NCI-H146 (cell line): ENCODE data around the gene KCNK4.

Experiments
- DNase-seq: peaks from one replicate; lab custom pipeline; 2025; lab: John Stamatoyannopoulos, UW

KCNK4 gene

DNA sequence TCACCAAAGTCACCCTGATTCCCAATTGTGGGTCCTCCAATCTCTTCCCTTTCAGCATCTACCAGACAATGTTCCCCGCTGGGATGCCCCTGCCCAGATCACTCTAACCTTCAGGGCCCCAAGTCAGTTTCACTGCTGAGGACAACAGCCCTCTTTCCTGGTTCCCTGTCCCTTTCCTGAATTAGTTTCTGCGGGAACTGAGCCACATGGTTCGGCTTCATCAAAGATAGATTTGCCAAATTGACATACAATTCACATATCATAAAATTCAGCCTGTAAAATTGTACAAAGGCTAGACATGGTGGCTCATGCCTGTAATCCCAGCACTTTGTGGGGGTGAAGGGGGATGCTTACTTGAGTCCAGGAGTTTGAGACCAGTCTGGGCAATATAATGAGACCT lies 36.9 kb downstream of the KCNK4 start:
- DNase-seq = no peak

DNA sequence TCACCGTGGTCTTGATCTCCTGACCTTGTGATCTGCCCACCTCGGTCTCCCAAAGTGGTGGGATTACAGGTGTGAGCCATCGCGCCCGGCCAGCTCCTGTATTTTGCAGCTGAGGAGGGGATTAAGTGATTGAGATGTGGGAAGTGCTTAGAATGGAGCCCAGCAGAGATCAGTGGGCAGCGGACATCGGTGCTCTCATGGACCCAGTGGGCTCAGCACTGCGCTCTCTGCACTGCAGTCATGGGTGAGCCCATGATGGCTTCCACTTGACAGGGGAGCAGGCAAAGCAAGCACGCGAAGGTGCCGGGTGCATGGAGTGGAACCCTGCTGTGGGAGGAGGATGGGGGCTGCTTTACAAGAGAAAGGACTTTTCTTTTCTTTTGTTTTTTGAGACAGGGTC lies 39.8 kb downstream of the KCNK4 start:
- no peak for DNase-seq

DNA sequence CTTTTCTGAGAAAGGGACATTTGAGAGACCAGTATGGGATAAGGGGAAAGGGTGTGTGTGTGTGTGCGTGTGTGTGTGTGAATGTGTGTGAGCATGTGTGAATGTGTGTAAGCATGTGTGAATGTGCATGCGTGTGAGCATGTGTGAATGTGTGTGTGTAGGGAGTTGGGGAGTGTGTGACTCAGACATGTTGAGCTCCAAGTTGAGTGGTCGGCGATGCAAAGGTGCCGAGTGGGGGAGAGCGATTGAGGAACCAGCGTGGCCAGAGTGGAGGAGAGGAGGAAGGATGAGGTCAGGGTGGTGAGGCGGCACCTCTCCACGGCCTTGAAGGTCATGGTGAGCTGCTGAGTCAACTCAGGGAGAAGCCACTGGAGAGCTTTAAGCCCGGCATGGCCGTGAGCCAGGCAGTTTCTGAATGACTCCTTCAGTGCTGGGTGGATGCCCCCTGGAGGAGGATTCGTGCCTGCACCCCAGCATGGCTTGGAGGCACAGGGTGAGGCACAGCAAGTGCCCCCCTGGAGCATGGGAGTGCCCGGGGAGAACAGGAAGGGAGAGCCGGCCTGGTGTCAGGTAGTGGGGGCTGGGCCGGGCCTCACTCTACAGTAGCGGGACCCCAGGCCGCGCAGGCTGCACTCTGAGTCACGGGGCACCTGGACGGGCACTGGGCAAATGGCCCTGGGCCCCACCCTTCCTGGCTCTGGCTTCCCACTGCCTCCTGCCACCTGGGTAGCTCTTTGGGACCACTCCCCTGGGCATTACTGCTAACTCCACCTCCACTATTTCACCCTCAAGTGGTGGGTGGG lies 40.7 kb downstream of the KCNK4 start:
- DNase-seq = no peak

DNA sequence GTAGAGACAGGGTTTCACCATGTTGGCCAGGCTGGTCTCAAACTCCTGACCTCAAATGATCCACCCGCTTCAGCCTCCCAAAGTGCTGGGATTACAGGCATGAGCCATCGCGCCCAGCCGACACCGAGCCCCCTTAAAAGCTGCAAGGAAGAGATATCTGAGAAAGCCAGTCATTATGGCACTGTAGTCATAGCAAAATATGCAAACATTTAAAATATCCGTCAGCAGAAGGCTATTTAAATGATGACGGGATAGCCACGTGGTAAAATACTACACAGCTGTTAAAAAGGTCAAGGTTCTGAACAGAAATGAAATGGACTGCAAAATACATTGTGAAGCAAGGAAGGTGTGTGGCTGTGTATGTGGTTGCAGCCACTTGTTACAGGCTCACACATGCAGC lies 42.5 kb downstream of the KCNK4 start:
- DNase-seq = no peak

DNA sequence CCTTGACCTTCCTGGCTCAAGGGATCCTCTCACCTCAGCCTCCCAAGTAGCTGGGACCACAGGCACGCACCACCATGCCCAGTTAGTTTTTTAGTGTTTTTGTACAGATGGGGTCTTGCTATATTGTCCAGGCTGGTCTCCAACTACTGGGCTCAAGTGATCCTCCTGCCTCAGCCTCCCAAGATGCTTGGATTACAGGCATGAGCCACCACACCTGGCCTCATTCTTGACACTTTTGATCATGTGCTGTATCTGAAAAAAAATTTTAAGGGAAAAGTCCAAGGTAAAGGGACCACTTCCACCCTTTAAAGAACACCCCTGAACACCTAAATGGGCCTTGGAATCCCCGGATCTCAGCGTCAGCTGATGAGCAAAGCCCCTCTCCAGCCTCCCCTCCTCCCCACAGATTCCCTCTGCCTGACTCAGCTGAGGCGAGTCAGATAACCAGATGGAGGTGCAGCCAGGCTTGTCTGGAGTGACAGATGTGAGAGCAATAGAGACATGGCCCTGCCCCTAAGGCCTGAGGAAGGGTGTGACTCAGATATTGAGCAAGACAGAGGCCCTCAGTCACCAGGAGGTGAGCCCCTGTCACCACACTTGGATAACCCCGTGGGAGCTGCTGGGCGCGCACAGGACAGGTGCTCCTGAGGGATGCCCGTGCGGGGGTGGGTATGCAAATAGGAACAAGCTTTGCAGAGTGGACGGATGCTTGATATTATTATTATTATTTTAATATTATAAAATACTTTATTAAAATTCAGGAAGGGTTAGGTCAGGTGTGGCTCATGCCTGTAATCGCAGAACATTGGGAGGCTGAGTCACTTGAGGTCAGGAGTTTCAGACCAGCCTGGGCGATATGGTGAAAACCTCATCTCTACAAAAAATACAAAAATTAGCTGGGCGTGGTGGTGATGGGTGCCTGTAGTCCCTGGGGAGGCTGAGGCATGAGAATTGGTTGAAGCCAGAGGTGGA lies 43.9 kb downstream of the KCNK4 start:
- DNase-seq = peak; percentile 82

DNA sequence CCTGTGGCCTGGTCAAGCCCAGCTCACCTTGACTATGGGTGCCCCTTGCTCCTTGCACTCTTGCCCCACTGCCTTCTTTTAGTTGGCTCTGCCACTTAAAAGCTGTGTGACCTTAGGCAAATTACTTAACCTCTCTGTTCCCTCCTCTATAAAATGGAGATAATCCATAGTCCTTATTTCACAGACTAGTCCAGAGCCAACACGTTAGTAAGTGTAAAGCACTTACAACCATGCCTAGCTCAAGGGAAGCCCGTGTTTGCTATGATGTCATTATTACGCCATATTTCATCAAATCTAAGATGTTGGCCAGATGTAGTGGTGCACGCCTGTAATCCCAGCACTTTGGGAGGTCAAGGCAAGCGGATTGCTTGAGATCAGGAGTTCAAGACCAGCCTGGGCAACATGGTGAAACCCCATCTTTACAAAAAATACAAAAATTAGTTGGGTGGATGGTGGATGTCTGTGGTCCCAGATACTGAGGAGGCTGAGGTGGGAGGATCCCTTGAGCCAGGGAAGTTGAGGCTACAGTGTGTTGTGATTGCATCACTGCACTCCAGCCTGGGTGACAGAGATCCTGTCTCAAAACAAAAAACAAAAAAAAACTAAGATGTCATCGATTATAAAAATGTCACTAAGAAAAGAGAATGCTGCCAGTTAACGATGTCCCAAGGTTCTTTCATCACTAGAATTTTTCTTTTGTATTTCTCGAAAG lies 46.6 kb downstream of the KCNK4 start:
- DNase-seq = no peak

DNA sequence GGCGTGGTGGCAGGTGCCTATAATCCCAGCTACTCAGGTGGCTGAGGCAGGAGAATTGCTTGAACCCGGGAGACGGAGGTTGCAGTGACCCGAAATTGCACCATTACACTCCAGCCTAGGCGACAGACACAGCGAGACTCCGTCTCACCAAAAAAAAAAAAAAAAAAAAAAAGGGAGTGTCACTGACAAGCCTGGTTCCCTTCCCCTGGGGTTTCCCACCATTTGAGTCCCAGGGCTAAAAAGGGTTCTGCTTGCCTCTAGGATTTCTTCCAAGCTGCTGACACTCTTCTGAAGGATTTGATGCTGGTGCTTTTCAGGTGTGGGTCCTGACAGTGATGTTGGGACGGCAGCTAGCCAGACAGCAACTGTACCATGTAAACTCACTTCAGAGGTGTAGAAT lies 47.6 kb downstream of the KCNK4 start:
- no peak for DNase-seq

DNA sequence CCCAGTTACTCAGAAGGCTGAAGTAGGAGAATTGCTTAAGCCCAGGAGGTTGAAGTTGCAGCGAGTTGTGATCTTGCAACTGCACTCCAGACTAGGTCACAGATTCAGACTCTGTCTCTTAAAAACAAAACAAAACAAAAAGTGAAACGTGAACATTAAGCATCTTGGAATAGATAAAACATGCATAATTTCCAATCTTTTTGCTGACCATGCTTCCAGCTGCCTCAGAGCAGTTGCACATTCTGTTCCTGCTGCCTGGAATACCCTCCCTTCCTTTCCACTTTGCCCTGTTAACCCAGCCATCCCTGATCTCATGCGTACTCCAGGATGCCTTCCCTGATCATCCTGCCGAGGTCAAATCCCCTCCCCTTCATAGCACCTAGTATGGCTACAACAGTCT lies 48.2 kb downstream of the KCNK4 start:
- no peak for DNase-seq

DNA sequence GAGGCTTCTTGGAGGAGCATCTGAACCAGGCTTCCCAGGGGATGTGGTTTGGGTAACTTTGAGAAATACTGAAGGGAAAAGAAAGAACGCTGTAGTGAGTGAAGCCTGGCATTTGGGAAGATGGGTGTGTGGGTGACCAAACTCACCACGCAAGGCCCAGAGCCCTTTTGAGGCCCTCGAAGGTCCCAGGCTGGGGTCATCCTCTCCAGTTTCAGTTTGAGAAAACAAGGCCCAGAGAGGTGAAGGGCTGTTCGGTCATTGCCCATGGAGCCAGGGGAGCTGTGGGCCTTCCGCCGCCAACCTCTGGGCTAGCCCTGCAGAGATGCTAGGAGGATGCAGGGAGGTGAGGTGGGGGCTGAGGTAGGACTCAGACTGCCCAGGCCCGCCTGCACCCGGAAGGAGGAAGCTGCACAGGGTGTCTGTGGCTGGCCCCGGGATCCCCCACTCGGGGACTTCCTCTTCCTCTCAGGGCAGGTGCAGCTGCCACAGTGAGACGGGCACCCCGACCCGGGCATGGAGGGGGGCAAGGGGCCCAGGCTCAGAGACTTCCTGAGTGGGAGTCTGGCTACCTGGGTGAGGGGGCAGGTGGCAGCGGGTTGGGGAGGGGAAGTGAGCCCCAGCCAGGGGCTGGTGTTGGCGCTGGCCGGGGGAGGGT lies 48.8 kb downstream of the KCNK4 start, which contains the start of gene CCDC88B:
Gene CCDC88B (plus strand): TSS at position 451 of the 655 bp plus-strand sequence. CDS start 63 bp downstream, at position 514.
- no peak for DNase-seq

DNA sequence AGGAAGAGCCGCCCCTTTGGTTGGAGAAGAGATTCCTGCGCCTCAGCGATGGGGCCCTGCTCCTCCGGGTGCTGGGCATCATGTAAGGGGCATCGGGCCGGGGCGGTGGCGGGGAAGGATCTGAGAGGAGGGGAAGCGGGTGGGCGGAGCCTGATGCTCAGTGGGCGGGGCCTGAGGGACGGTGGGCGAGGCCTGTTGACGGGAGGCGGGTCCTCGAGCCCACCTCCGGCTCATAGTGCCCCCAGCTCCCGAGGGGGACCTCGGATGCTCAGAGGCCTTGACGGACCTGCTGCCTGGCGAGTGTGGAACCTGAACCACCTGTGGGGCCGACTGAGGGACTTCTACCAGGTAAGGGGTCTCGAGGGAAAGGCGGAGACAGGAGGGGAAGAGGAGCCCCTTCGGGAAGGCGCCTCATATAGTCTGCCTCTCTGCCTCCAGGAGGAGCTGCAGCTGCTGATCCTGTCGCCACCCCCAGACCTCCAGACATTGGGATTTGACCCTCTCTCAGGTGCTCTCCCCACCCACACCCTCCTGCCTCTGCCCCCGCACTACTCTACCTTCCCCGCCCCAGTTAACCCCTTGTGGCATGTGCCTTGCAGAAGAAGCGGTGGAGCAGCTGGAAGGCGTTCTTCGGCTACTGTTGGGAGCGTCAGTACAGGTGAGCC lies 49.7 kb downstream of the KCNK4 start:
- peak; percentile 44 for DNase-seq

DNA sequence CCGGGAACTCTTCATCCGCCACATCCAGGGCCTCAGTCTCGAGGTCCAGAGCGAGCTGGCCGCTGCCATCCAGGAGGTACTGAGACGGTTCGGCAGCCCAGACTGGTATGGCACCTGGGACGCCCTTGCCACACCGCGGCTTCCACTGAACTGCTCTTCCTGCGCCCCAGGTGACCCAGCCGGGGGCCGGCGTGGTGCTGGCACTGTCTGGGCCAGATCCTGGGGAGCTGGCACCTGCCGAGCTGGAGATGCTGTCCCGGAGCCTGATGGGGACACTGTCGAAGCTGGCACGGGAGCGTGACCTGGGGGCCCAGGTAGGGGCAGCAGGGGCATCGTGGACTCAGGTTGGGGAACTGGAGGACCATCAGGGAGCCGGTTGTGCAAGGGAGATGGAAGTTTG lies 50.3 kb downstream of the KCNK4 start:
- DNase-seq = no peak

DNA sequence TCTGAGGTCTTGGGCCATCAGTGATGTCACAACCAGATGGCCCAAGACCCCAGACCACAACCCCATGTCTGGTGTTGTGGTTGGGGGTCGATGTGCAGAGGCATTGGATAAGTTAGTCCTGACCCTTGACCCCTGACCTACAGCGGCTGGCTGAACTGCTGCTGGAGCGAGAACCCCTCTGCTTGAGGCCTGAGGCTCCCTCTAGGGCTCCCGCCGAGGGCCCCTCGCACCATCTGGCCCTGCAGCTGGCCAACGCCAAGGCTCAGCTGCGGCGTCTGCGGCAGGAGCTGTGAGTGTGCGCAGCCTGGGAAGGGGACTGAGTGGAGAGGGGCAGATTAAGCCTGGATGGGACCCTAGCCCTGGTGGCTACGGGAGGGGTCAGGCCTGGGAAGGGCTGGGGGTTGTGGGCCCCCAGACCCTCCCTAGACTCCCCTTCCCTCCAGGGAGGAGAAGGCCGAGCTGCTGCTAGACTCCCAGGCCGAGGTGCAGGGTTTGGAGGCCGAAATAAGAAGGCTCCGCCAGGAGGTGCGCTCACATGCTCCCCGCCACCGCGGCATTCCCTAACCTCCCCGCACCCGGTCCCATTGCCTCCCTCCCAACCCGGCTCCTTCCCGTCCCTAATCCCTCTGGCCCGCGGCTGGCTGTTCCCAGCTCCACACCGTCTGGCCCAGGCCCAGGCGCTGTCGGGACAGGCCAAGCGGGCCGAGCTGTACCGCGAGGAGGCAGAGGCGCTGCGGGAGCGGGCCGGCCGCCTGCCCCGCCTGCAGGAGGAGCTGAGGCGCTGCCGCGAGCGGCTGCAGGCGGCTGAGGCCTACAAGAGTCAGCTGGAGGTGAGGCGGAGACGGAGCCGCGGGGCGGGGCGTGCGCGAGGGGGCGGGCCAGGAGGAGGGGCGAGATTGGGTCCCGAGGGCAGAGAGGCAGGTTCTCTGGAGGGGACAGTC lies 51.0 kb downstream of the KCNK4 start:
- DNase-seq = peak; percentile 82

DNA sequence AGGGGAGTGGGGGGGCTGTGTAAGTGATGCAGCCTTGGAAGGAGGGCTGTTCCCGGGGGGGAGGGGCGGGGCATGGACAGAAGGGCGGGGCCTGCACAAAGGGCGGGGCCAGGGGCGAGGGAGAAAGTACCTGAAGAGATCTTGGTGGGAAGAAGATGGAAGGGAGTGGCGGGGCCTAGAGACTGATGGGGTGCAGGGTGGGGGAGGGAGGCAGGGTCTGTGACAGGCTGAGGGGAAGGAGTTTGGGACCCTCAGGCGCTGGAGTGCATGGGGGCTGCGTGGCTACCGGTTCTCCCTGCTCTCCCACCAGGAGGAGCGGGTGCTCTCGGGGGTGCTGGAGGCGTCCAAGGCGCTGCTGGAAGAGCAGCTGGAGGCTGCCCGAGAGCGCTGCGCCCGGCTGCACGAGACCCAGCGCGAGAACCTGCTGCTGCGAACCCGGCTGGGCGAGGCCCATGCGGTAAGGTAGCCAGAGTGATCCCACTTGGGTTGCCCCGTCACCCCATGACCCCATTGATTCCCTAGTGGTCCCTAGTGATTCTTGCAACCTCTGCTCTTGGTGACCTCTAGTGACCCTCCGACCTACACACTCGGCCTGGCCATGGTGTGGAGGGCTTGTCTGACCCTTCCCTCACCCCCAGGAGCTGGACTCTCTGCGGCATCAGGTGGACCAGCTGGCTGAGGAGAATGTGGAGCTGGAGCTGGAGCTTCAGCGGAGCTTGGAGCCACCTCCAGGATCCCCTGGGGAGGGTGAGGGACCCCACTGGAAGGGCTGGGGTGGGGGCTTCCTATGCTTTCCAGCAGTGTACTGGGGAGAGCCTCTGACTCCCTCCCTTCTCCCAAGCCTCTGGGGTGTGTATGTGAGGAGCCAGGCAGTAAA lies 52.0 kb downstream of the KCNK4 start:
- DNase-seq = no peak

DNA sequence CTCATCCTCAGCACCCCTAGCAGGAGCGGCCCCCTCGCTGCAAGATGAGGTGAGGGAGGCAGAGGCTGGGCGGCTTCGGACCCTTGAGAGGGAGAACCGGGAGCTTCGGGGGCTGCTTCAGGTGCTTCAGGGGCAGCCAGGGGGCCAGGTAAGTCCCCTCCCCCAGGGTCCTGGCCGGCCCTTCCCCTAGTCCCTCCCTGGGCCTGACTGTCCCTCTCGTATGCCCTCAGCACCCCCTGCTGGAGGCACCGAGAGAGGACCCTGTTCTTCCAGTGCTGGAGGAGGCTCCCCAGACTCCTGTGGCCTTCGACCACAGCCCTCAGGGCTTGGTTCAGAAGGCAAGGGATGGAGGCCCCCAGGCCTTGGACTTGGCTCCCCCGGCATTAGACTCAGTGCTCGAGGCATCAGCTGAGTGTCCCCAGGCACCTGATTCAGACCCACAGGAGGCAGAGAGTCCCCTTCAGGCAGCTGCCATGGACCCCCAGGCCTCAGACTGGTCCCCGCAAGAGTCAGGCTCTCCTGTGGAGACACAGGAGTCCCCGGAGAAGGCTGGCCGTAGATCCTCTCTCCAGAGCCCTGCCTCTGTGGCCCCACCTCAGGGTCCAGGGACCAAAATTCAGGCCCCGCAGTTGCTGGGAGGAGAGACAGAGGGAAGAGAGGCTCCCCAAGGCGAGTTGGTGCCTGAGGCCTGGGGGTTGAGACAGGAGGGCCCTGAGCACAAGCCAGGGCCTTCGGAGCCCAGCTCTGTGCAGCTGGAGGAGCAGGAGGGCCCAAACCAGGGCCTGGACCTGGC lies 52.9 kb downstream of the KCNK4 start:
- no peak for DNase-seq

DNA sequence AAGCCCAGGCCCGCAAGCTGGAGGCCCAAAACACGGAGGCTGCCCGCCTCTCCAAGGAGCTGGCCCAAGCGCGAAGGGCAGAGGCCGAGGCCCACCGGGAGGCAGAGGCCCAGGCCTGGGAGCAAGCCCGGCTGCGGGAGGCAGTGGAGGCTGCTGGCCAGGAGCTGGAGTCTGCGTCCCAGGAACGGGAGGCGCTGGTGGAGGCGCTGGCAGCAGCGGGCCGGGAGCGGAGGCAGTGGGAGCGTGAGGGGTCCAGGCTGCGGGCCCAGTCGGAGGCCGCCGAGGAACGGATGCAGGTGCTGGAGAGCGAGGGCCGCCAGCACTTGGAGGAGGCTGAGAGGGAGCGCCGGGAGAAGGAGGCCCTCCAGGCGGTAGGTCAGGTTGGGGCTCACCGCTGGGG lies 53.7 kb downstream of the KCNK4 start:
- DNase-seq = no peak

DNA sequence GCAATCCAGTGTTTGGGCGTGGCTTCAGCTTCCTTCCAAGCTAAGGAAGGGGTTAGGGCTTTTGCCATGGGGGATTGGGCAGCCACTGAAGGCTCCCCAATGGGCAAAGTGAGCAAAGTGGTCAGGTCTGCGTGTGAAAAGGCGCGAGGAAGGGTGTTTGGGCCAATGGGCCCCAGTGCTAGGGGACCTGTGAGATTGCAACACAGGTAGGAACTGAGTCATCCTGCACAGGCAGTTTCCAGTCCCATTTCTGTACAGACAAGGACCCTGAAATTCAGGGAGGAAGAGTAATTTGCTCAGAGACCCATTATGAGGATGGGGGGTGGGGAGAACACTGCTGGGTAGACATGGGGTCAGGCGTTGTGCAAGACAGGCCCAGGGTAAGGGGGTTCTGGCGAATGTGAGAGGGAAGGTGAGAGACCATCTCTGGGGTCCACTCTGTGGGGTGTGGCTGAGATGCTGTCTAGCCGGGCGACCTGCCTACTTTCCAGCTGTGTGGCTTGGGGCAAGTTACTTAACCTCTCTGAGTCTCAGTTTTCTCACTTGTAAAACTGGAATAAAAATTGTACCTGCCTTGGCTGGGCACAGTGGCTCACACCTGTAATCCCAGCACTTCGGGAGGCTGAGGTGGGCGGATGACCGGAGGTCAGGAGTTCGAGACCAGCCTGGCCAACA lies 56.2 kb downstream of the KCNK4 start:
- DNase-seq = no peak

DNA sequence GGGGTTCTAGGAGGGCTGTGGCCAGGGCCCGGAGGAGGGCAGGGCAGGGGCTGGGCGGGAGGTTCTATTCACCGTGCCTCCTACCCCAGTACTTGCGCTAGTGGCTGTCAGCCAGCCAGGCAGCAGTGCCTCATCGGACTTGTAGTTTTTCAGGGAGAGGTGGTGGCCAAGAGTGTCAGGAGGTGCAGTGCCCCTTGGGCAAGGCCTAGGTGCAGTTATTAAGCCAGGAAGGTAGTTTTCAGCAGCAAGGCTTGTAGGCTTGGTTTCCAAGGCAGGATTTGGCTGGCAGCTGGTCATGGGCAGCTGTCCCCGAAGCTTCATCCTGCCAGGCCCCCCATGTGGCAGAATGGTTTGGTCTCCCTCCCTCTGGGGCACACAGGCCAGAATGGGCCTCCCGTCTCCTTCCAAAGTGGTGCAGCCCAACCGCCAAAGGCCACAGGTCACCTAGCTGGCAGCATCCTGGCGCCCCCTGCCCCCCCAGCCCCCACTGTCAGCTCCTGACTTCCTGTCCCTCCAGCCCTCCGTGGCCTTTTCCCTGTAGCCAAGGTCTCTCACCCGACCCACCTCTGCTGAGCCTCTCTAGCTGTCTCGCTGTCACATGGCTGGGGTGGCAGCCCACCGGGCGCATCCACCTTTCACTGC lies 57.4 kb downstream of the KCNK4 start:
- no peak for DNase-seq
